B cell (primary cell): ENCODE measurements around the gene TMEM63A.

Experiments
- CTCF ChIP-seq: fragments of 200-600 bp; IDR thresholded peaks from one replicate; pipeline ENCODE4 v1.8.0; 2022; ENCODE audit warnings: antibody characterized with exemption, mild to moderate bottlenecking
- EZH2 ChIP-seq: IDR thresholded peaks from 2 replicates; pipeline ENCODE4 v1.6.1; 2012; ENCODE audit warnings: borderline replicate concordance, low read depth, mild to moderate bottlenecking, moderate library complexity, low read length; ENCODE audit not compliant: insufficient read depth, poor library complexity, severe bottlenecking

GRCh38 chr1:225842074-225842473 is 40.1 kb downstream of the TMEM63A start:
- no peak for TF ChIP-seq CTCF
- no peak for TF ChIP-seq EZH2
